Activated B cell treated with CpG ODN at 0.5 μM for 24 hours (primary cell): ENCODE data around the gene CUX1. TPM values are rescaled to one million over a fixed set of nuclear protein-coding genes. Genes with fewer than 3 reads are reported as not detected.

Experiments used
- ATAC-seq: fragments of 200-7000 bp; cut with Tn5 transposase; one replicate; pipeline ENCODE4 v1.10.0; 2021; ENCODE audit warnings: low read depth, mild to moderate bottlenecking, moderate library complexity
- CTCF ChIA-PET: fragments of 350-600 bp; sonication (Branson Sonifier 250); formaldehyde crosslinking; loops from one replicate; lab custom pipeline; 2021; ENCODE audit warnings: antibody characterized with exemption; lab: Charles Lee
- POLR2A ChIA-PET: fragments of 350-600 bp; sonication (Branson Sonifier 250); formaldehyde crosslinking; loops from one replicate; lab custom pipeline; 2021; ENCODE audit warnings: antibody characterized with exemption; lab: Charles Lee
- DNase-seq: peaks from one replicate; pipeline ENCODE4 v3.0.0; 2022
- H3K27ac Mint-ChIP-seq: one replicate; pipeline ENCODE4 v1.8.0; 2020; ENCODE audit warnings: mixed read lengths
- H3K27me3 Mint-ChIP-seq: one replicate; pipeline ENCODE4 v1.8.0; 2021; ENCODE audit warnings: mixed read lengths
- H3K36me3 Mint-ChIP-seq: one replicate; pipeline ENCODE4 v1.8.0; 2021; ENCODE audit warnings: low read depth, mixed read lengths
- H3K4me1 Mint-ChIP-seq: one replicate; pipeline ENCODE4 v1.8.0; 2021; ENCODE audit warnings: mixed read lengths
- H3K4me3 Mint-ChIP-seq: one replicate; pipeline ENCODE4 v1.8.0; 2020; ENCODE audit warnings: mild to moderate bottlenecking, mixed read lengths
- H3K9me3 Mint-ChIP-seq: one replicate; pipeline ENCODE4 v1.8.0; 2020; ENCODE audit warnings: mixed read lengths
- intact Hi-C: fragments of 100-400 bp; cut with micrococcal nuclease; formaldehyde crosslinking; loops from one replicate; pipeline ENCODE4 v1.15.1; 2024
- total RNA-seq: library from RNA; stranded (reverse); gene quantifications from 2 replicates; pipeline ENCODE4 v1.2.3, GENCODE V29; 2022
- TF ChIP-seq, protein P1 (sequence below): fragments of 200-600 bp; IDR thresholded peaks from one replicate; pipeline ENCODE4 v1.8.0; 2022; ENCODE audit warnings: antibody characterized with exemption, mild to moderate bottlenecking

Gene CUX1
- total RNA-seq, 1 donor from 2014 or later = 61.7 TPM

DNA sequence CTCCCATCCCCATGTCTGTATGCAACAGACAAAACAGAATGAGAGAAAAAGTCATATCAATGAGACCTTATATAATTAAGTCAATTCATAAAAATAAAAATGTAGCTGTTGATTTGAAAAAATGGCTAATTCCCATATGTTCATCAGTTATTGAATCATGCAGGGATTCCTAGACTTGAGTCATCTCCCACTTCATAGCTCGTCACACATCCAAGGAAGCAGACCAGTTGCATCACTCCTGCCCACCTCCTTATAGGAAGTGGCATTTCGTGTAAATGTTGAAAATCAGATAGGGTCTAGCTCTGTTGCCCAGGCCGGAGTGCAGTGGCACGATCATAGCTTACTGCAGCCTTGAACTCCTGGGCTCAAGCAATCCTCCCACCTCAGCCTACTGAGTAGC, 413.2 kb downstream of the CUX1 start:
- Mint-ChIP-seq H3K9me3 (no peaks in the 10 kb centered on the region), H3K4me3 (no peak overlapping the region), H3K27me3 (no peaks in the 10 kb centered on the region), H3K4me1 (no peaks in the 10 kb centered on the region), H3K27ac (no peak overlapping the region), H3K36me3 (peaks cover 40% of the 10 kb centered on the region)
- ATAC-seq (no peak), DNase-seq (no peak)
- ChIA-PET POLR2A (interaction anchor here (0.5 kb wide), 1 partner anchor 372 kb away, joined by 4 read pairs; no protein-coding TSS in a partner anchor), CTCF (interaction anchor here (0.9 kb wide), 1 partner anchor 547 kb away, joined by 4 read pairs; no protein-coding TSS in a partner anchor)
- TF ChIP-seq, protein P1, sequence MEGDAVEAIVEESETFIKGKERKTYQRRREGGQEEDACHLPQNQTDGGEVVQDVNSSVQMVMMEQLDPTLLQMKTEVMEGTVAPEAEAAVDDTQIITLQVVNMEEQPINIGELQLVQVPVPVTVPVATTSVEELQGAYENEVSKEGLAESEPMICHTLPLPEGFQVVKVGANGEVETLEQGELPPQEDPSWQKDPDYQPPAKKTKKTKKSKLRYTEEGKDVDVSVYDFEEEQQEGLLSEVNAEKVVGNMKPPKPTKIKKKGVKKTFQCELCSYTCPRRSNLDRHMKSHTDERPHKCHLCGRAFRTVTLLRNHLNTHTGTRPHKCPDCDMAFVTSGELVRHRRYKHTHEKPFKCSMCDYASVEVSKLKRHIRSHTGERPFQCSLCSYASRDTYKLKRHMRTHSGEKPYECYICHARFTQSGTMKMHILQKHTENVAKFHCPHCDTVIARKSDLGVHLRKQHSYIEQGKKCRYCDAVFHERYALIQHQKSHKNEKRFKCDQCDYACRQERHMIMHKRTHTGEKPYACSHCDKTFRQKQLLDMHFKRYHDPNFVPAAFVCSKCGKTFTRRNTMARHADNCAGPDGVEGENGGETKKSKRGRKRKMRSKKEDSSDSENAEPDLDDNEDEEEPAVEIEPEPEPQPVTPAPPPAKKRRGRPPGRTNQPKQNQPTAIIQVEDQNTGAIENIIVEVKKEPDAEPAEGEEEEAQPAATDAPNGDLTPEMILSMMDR = no peak
- intact Hi-C loops = no loop called here

DNA sequence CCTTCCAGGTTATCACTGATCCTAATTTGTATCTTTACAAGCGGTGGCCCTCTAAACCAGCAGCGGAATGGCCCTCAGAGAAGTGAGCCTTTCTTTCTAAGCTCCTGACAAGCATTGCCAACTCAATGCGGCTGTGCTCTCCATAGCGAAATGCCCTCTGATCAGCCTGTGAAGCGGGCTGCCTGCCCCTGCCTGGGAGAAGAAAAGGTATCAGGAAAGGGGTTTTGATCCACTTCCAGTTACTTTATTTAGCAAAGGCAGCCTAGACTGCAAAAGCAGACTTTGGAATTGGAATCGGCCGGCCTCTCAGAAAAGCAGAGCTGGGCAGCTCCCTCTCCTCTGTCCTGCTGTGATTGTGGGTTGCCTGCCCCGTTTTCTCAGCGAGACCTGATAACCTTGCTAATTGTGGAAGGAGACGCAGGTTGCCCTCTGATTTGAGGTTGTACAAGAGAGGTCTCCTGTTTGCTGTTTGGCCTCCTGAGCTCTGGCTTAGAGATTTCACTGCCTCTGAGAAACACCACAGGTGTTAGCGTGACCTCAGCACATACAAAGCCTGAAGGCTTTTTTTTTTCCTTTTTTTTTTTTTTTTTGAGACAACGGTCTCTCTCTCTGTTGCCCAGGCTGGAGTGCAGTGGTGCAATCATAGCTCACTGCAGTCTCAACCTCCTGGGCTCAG, 415.3 kb downstream of the CUX1 start:
- H3K4me1 Mint-ChIP-seq = no peaks in the 10 kb centered on the region
- H3K9me3 Mint-ChIP-seq = no peaks in the 10 kb centered on the region
- TF ChIP-seq, protein P1 = no peak
- CTCF ChIA-PET = no interaction called here
- H3K27ac Mint-ChIP-seq = no peak overlapping the region
- ATAC-seq = no peak
- H3K36me3 Mint-ChIP-seq = peaks cover 44% of the 10 kb centered on the region
- H3K4me3 Mint-ChIP-seq = no peak overlapping the region
- no peak for DNase-seq
- no peaks in the 10 kb centered on the region for H3K27me3 Mint-ChIP-seq
- POLR2A ChIA-PET = no interaction called here
- intact Hi-C loops = no loop called here

DNA sequence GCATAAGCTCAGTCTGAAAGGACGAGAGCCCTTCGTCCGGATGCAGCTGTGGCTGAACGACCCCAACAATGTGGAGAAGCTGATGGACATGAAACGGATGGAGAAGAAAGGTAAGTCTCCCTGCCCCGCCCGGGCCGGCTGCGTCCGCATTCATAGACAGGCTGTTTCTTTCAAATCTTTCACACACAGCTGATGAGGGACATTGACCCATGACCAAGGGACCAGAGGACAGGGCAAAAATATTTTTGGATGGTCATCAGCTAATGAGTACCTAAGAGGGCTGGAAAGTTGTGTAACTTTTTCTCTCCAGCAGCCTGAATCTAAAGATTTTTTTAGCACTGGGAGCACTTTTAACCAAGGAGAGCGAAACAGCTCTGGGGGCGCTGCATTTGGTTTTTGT, 416.7 kb downstream of the CUX1 start:
- no peak for ATAC-seq
- TF ChIP-seq, protein P1 = no peak
- H3K9me3 Mint-ChIP-seq = no peaks in the 10 kb centered on the region
- no peak overlapping the region for H3K4me3 Mint-ChIP-seq
- ChIA-PET POLR2A (interaction anchor here (0.6 kb wide), 1 partner anchor 427 kb away, joined by 4 read pairs; no protein-coding TSS in a partner anchor), CTCF (interaction anchor here (0.9 to 4.3 kb wide), 2 partner anchors 632 to 691 kb away, joined by 3 to 33 read pairs; no protein-coding TSS in a partner anchor)
- no peaks in the 10 kb centered on the region for H3K27me3 Mint-ChIP-seq
- intact Hi-C loops = no loop called here
- no peak overlapping the region for H3K27ac Mint-ChIP-seq
- H3K4me1 Mint-ChIP-seq = no peaks in the 10 kb centered on the region
- DNase-seq = no peak
- peaks cover 39% of the 10 kb centered on the region for H3K36me3 Mint-ChIP-seq

DNA sequence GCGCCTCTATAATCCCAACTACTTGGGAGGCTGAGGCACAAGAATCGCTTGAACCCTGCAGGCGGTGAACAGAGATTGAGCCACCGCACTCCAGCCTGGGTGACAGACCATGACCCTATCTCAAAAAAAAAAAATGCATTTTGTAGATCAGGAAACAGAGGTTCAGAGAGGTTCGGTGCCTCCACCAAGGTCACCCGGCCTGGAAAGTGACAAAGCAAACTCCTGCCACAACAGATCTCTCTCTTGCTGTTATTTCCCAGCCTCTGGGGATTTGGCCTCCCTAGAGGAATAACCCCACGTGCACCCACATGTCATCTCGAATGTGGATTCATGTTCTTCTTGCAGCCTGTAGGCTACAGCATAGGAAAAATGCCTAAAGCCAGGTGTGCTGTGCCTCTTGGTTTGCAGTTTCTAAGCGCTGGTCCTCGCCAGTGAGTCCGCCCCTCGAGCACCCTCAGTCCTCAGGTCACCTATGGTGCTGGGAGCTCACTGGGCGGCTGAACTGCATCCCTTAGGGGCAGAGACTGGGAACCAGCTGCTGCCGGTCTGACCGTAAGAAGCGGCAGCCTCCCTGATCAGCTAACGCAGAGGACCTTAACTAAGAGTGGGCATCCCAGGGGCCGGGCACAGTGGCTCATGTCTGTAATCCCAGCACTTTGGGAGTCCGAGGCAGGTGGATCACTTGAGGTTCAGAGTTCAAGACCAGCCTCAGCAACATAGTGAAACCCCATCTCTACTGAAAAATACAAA, 417.6 kb downstream of the CUX1 start:
- intact Hi-C loops = no loop called here
- Mint-ChIP-seq H3K4me1 (no peaks in the 10 kb centered on the region), H3K36me3 (peaks cover 43% of the 10 kb centered on the region), H3K27me3 (no peaks in the 10 kb centered on the region), H3K9me3 (no peaks in the 10 kb centered on the region), H3K27ac (no peak overlapping the region), H3K4me3 (no peak overlapping the region)
- ATAC-seq (no peak), DNase-seq (no peak)
- CTCF ChIA-PET = interaction anchor here (1.7 to 4.3 kb wide), 3 partner anchors 492 to 692 kb away, joined by 5 to 33 read pairs (median 9); no protein-coding TSS in a partner anchor
- POLR2A ChIA-PET = no interaction called here
- TF ChIP-seq, protein P1 = no peak

DNA sequence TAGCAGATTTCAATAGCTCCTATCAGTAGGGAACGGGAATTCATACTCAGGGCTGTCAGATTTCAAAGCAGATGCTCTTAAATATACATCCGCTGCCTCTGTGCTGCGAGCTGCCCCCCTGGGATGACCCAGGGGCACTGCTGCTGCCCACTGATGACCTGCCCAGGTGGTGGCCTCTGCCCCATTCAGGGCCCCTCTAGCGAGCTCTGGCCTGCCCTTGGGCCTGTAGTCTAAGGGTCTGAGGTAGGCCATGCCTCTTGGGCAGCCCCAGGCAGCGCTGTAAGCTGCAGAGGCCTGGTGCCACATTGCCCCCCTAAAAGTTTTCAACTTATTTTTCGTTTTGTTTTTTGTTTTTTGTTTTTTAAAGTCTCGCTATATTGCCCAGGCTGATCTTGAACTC, 418.7 kb downstream of the CUX1 start:
- intact Hi-C loops = loop anchor here (1.0 to 2.0 kb wide), 4 partner anchors 421 to 693 kb away; no protein-coding TSS in a partner anchor
- no peak overlapping the region for H3K4me3 Mint-ChIP-seq
- TF ChIP-seq, protein P1 = no peak
- POLR2A ChIA-PET = no interaction called here
- H3K36me3 Mint-ChIP-seq = peaks cover 47% of the 10 kb centered on the region
- DNase-seq (no peak), ATAC-seq (no peak)
- no peaks in the 10 kb centered on the region for H3K9me3 Mint-ChIP-seq
- CTCF ChIA-PET = interaction anchor here (1.6 to 4.3 kb wide), 5 partner anchors 379 to 693 kb away, joined by 5 to 33 read pairs (median 9); no protein-coding TSS in a partner anchor
- H3K27ac Mint-ChIP-seq = no peak overlapping the region
- no peaks in the 10 kb centered on the region for H3K27me3 Mint-ChIP-seq
- no peaks in the 10 kb centered on the region for H3K4me1 Mint-ChIP-seq
